Endothelial cell of umbilical vein (primary cell): ENCODE measurements around the gene VCL. TPM values are rescaled to one million over a fixed set of nuclear protein-coding genes. Genes with fewer than 3 reads are reported as not detected.

Source experiments
- BruUV-seq: library from RNA; stranded (reverse); fragments of 400-500 nt; replicated peaks from 2 replicates; lab custom pipeline; 2021; lab: Mats Ljungman, UMichigan
- CTCF ChIA-PET: fragments of 300-600, 350-600 bp; sonication (Branson Sonifier 250); formaldehyde crosslinking; loops from one replicate; lab custom pipeline; 2021; ENCODE audit warnings: antibody characterized with exemption, inconsistent platforms; lab: Charles Lee
- POLR2A ChIA-PET: fragments of 300-600, 350-600 bp; sonication (Branson Sonifier 250); formaldehyde crosslinking; loops from one replicate; lab custom pipeline; 2021; ENCODE audit warnings: antibody characterized with exemption, inconsistent platforms; lab: Charles Lee
- DNase-seq: peaks from one replicate; pipeline ENCODE4 v3.0.0-alpha.2; 2011; ENCODE audit warnings: low read depth, low spot score
- FAIRE-seq: peaks from 2 replicates; lab custom pipeline; 2011; peaks lifted over from hg19 to GRCh38; lab: Jason Lieb, UNC
- H2AFZ ChIP-seq: 2 replicates; pipeline ENCODE4 v1.6.0; 2012; ENCODE audit warnings: low read depth, low read length, control low read depth, inconsistent platforms
- H3K27ac ChIP-seq: 2 replicates; pipeline ENCODE4 v1.5.1; 2011; ENCODE audit warnings: low read depth, mild to moderate bottlenecking, control low read depth, low read length, moderate library complexity; ENCODE audit not compliant: insufficient read depth
- H3K27me3 ChIP-seq, 2 experiments: 2 replicates each; pipeline versions ENCODE4 v1.6.0 to v1.6.1; 2011; ENCODE audit warnings: low read length in 2 of 2, mixed read lengths in 1 of 2; ENCODE audit not compliant: control insufficient read depth in 2 of 2, insufficient read depth in 2 of 2
- H3K36me3 ChIP-seq, 2 experiments: 2 replicates in 1 of 2; 3 replicates in 1 of 2; pipeline ENCODE4 v1.5.1; 2011; ENCODE audit warnings: low read length in 2 of 2, mild to moderate bottlenecking in 1 of 2, moderate library complexity in 1 of 2; ENCODE audit not compliant: control insufficient read depth in 2 of 2, insufficient read depth in 2 of 2; ENCODE audit errors: extremely low read depth in 1 of 2
- H3K4me1 ChIP-seq: 3 replicates; pipeline ENCODE4 v1.5.1; 2011; ENCODE audit warnings: mild to moderate bottlenecking, low read length; ENCODE audit not compliant: control insufficient read depth, insufficient read depth; ENCODE audit errors: extremely low read depth
- H3K4me2 ChIP-seq: 2 replicates; pipeline ENCODE4 v1.6.1; 2011; ENCODE audit warnings: low read length, control low read depth, mixed read lengths; ENCODE audit not compliant: insufficient read depth
- H3K4me3 ChIP-seq, 3 experiments: fragments of 200-600 bp in 1 of 3; sonication (generic), shearing (Covaris generic) in 1 of 3; replicated peaks in 1 of 3; 2 replicates each; pipeline ENCODE4 v1.5.1; 2011 to 2016; ENCODE audit warnings: control low read depth in 3 of 3, low read length in 3 of 3, mild to moderate bottlenecking in 2 of 3, inconsistent platforms in 1 of 3, low read depth in 1 of 3, moderate library complexity in 1 of 3; ENCODE audit not compliant: insufficient read depth in 1 of 3
- H3K79me2 ChIP-seq: 2 replicates; pipeline ENCODE4 v1.6.0; 2012; ENCODE audit warnings: low read length, inconsistent platforms; ENCODE audit not compliant: control insufficient read depth, insufficient read depth
- H3K9ac ChIP-seq: replicated peaks from 2 replicates; pipeline ENCODE3; 2011; ENCODE audit warnings: low read length, control low read depth; ENCODE audit not compliant: insufficient read depth; ENCODE audit errors: extremely low read depth
- H3K9me1 ChIP-seq: replicated peaks from 3 replicates; pipeline ENCODE4 v1.6.0; 2011; ENCODE audit warnings: mild to moderate bottlenecking, low read length; ENCODE audit not compliant: control insufficient read depth, insufficient read depth; ENCODE audit errors: extremely low read depth
- H3K9me3 ChIP-seq: replicated peaks from 2 replicates; pipeline ENCODE4 v1.5.1; 2012; ENCODE audit warnings: low read length, inconsistent platforms; ENCODE audit not compliant: control insufficient read depth, insufficient read depth
- H4K20me1 ChIP-seq: replicated peaks from 2 replicates; pipeline ENCODE3; 2011; ENCODE audit warnings: mild to moderate bottlenecking, low read length; ENCODE audit not compliant: control insufficient read depth, insufficient read depth; ENCODE audit errors: extremely low read depth
- CTCF ChIP-seq, 2 donors: IDR thresholded peaks; 1 replicate in 1 of 2; 2 replicates in 1 of 2; pipeline ENCODE4 v1.5.1; 2011; ENCODE audit warnings: low read length in 2 of 2, mild to moderate bottlenecking in 2 of 2, moderate library complexity in 2 of 2, control low read depth in 1 of 2, inconsistent platforms in 1 of 2, low read depth in 1 of 2; ENCODE audit not compliant: insufficient read depth in 1 of 2; ENCODE audit errors: extremely low read depth in 1 of 2
- EZH2 ChIP-seq: IDR thresholded peaks from 2 replicates; pipeline ENCODE4 v1.6.1; 2012; ENCODE audit warnings: borderline replicate concordance, low read depth, mild to moderate bottlenecking, moderate library complexity, low read length, inconsistent platforms; ENCODE audit not compliant: severe bottlenecking
- FOS ChIP-seq: IDR thresholded peaks from 2 replicates; pipeline ENCODE4 v1.6.1; 2011; ENCODE audit warnings: mild to moderate bottlenecking, low read length, moderate library complexity, borderline replicate concordance; ENCODE audit not compliant: insufficient read depth
- GATA2 ChIP-seq: IDR thresholded peaks from 2 replicates; pipeline ENCODE4 v1.7.0; 2011; ENCODE audit warnings: low read depth, mild to moderate bottlenecking, moderate library complexity, mixed read lengths, low read length; ENCODE audit not compliant: insufficient read length, insufficient read depth
- JUN ChIP-seq: IDR thresholded peaks from 2 replicates; pipeline ENCODE4 v1.6.1; 2011; ENCODE audit warnings: borderline replicate concordance, low read depth; ENCODE audit not compliant: insufficient read length, insufficient read depth
- MAX ChIP-seq: IDR thresholded peaks from 2 replicates; pipeline ENCODE4 v1.6.1; 2011; ENCODE audit not compliant: insufficient read depth, insufficient read length
- MYC ChIP-seq: IDR thresholded peaks from one replicate; pipeline ENCODE4 v1.6.1; 2011; ENCODE audit warnings: mild to moderate bottlenecking, low read depth, low read length
- POLR2A ChIP-seq: IDR thresholded peaks from 2 replicates; pipeline ENCODE4 v1.6.1; 2012; ENCODE audit warnings: low read depth, mild to moderate bottlenecking, control low read depth, low read length
- POLR2AphosphoS5 ChIP-seq: IDR thresholded peaks from 2 replicates; pipeline ENCODE4 v1.6.1; 2012; ENCODE audit warnings: low read depth, mild to moderate bottlenecking, control low read depth, low read length, moderate library complexity; ENCODE audit not compliant: insufficient read depth
- dilution Hi-C: fragments of 300-500 bp; cut with MboI; formaldehyde crosslinking; loops from one replicate; pipeline ENCODE4 v1.15.0; 2019; ENCODE audit warnings: low sequenced_read_pairs; ENCODE audit not compliant: extremely low pct_ligation_motif_present
- intact Hi-C: fragments of 100-400 bp; cut with micrococcal nuclease; formaldehyde crosslinking; loops from one replicate; pipeline ENCODE4 v1.10.0; 2022
- polyA plus RNA-seq, 4 experiments: library from polyadenylated mRNA; depleted of rRNA in 3 of 4; stranded (reverse) in 3 of 4; unstranded in 1 of 4; fragments of >200 nt; gene quantifications; 2 replicates each; pipeline versions ENCODE4 v1.2.1 to v1.2.3, GENCODE V29; 2011 to 2012; ENCODE audit warnings: missing spikeins in 1 of 4
- total RNA-seq: library from RNA; stranded (reverse); gene quantifications from 2 replicates; pipeline ENCODE4 v1.2.3, GENCODE V29; 2021

VCL gene
- total and polyA plus RNA-seq, 2 donors (not counting 3 experiments of a cell fraction or from before 2014, with no cell fraction given): 95.4 to 231 TPM

- BruUV-seq: no TSS peak
- no peak overlapping the region for H3K9ac ChIP-seq
- no peaks in the 10 kb centered on the region for H3K9me1 ChIP-seq
- peaks cover 89% of the 10 kb centered on the region for H3K79me2 ChIP-seq
- no peak for TF ChIP-seq FOS
- TF ChIP-seq JUN: no peak
- TF ChIP-seq CTCF (IDR thresholded peaks at IDR 0.05; ENCODE audit: extremely low read depth in 1 of 2, insufficient read depth in 1 of 2, low read depth in 1 of 2, low read length in 2 of 2): no peak
- no peak for TF ChIP-seq GATA2
- no peak for TF ChIP-seq MAX
- TF ChIP-seq EZH2: no peak
- no peak for TF ChIP-seq MYC
- TF ChIP-seq POLR2A: no peak
- TF ChIP-seq POLR2AphosphoS5: no peak
- CTCF ChIA-PET: interaction anchor here (0.9 to 4.9 kb wide), 9 partner anchors 10 to 78 kb away, joined by 3 to 21 read pairs (median 4); no protein-coding TSS in a partner anchor
- DNase-seq: no peak
- no peak overlapping the region for H3K4me3 ChIP-seq
- peaks cover 20% of the 10 kb centered on the region for H3K4me1 ChIP-seq
- H2AFZ ChIP-seq: no peak overlapping the region
- no peak overlapping the region for H3K27ac ChIP-seq
- H3K9me3 ChIP-seq: no peaks in the 10 kb centered on the region
- H3K36me3 ChIP-seq: no peaks in the 10 kb centered on the region
- no peak overlapping the region for H3K4me2 ChIP-seq
- intact Hi-C loops (no loop called here), dilution Hi-C loops (no loop called here)
- no peaks in the 10 kb centered on the region for H3K27me3 ChIP-seq
- FAIRE-seq: no peak
- POLR2A ChIA-PET: no interaction called here
- peaks cover 8% of the 10 kb centered on the region for H4K20me1 ChIP-seq
Observed at GRCh38 chr10:74025380-74025978, 27.6 kb downstream of the VCL start.
